OCI-LY1 (cell line): ENCODE data around the gene PGA3.
"Not testable (repeated sequence)": the region's sequence is repeated elsewhere in the genome, so short reads cannot be mapped to it uniquely, and the experiment has no call there.

Experiments used
- H2AFZ ChIP-seq: fragments of 200-600 bp; sonication (generic), shearing (Covaris generic); 2 replicates; pipeline ENCODE4 v1.6.0; 2014; ENCODE audit warnings: antibody characterized with exemption, mild to moderate bottlenecking, low read length
- H3F3A ChIP-seq: fragments of 200-600 bp; sonication (generic), shearing (Covaris generic); 2 replicates; pipeline ENCODE4 v1.6.0; 2014; ENCODE audit warnings: mild to moderate bottlenecking, antibody characterized with exemption, low read length, moderate library complexity; ENCODE audit not compliant: insufficient read depth
- H3K27ac ChIP-seq: fragments of 200-600 bp; sonication (generic); 2 replicates; pipeline ENCODE4 v1.5.1; 2014; ENCODE audit warnings: low read length, mixed run types, mild to moderate bottlenecking, low read depth; ENCODE audit not compliant: poor library complexity, severe bottlenecking
- H3K27me3 ChIP-seq: fragments of 200-600 bp; sonication (generic); 2 replicates; pipeline ENCODE4 v1.6.0; 2014; ENCODE audit warnings: antibody characterized with exemption, mild to moderate bottlenecking, low read length, moderate library complexity; ENCODE audit not compliant: insufficient read depth
- H3K36me3 ChIP-seq: fragments of 200-600 bp; sonication (generic); 2 replicates; pipeline ENCODE4 v1.6.1; 2014; ENCODE audit warnings: mild to moderate bottlenecking, antibody characterized with exemption, low read length, moderate library complexity, mixed read lengths; ENCODE audit not compliant: insufficient read depth
- H3K4me1 ChIP-seq: fragments of 200-600 bp; sonication (generic); 2 replicates; pipeline ENCODE4 v1.5.1; 2014; ENCODE audit warnings: mild to moderate bottlenecking, low read length, moderate library complexity; ENCODE audit not compliant: insufficient read depth, severe bottlenecking
- H3K4me2 ChIP-seq: fragments of 200-600 bp; sonication (generic), shearing (Covaris generic); 2 replicates; pipeline ENCODE4 v1.6.1; 2014; ENCODE audit warnings: low read length
- H3K4me3 ChIP-seq: fragments of 200-600 bp; sonication (generic); 2 replicates; pipeline ENCODE4 v1.5.1; 2014; ENCODE audit warnings: low read length, low read depth, mild to moderate bottlenecking, mixed read lengths; ENCODE audit not compliant: poor library complexity, severe bottlenecking
- H3K79me2 ChIP-seq: fragments of 200-600 bp; shearing (Covaris generic); 2 replicates; pipeline ENCODE4 v1.6.1; 2016; ENCODE audit warnings: mixed run types, low read length, mixed read lengths; ENCODE audit not compliant: insufficient read depth
- H3K9ac ChIP-seq: fragments of 200-600 bp; sonication (generic), shearing (Covaris generic); 2 replicates; pipeline ENCODE4 v1.6.1; 2014; ENCODE audit warnings: mild to moderate bottlenecking, low read length, mixed read lengths
- H3K9me2 ChIP-seq: fragments of 200-600 bp; sonication (generic), shearing (Covaris generic); 2 replicates; pipeline ENCODE4 v1.6.1; 2014; ENCODE audit warnings: low read depth, mild to moderate bottlenecking, low read length, mixed read lengths
- H3K9me3 ChIP-seq: fragments of 200-600 bp; shearing (Covaris generic); 2 replicates; pipeline ENCODE4 v1.6.1; 2014; ENCODE audit warnings: low read length, mixed read lengths
- H4K20me1 ChIP-seq: fragments of 200-600 bp; sonication (generic), shearing (Covaris generic); 2 replicates; pipeline ENCODE4 v1.6.0; 2016; ENCODE audit warnings: mild to moderate bottlenecking, low read length; ENCODE audit not compliant: insufficient read depth
- CTCF ChIP-seq: fragments of 200-600 bp; sonication (generic), shearing (Covaris generic); IDR thresholded peaks from 2 replicates; pipeline ENCODE4 v1.5.1; 2017; ENCODE audit warnings: mild to moderate bottlenecking, antibody characterized with exemption, low read length, moderate library complexity, mixed read lengths
- EZH2 ChIP-seq: fragments of 200-600 bp; sonication (generic), shearing (Covaris generic); IDR thresholded peaks from 2 replicates; pipeline ENCODE4 v1.8.0; 2017; ENCODE audit warnings: borderline replicate concordance, mixed run types, mild to moderate bottlenecking, antibody characterized with exemption, low read length, moderate library complexity, mixed read lengths

Gene PGA3

GRCh38 chr11:61198361-61198760, 5.0 kb upstream of the PGA3 start:
- H4K20me1 ChIP-seq = no peaks in the 10 kb centered on the region
- H2AFZ ChIP-seq = no peak overlapping the region
- peaks cover 7% of the 10 kb centered on the region; the same call in 1 of the 2 replicates for H3K27me3 ChIP-seq
- H3K4me1 ChIP-seq = peaks cover 7% of the 10 kb centered on the region
- H3K4me3 ChIP-seq = no peak overlapping the region
- no peaks in the 10 kb centered on the region for H3K79me2 ChIP-seq
- no peak overlapping the region for H3K27ac ChIP-seq
- H3K9ac ChIP-seq = no peak overlapping the region
- H3K4me2 ChIP-seq = no peak overlapping the region
- H3K9me2 ChIP-seq = no peaks in the 10 kb centered on the region
- H3K36me3 ChIP-seq = no peaks in the 10 kb centered on the region; the same call in 1 of the 2 replicates
- H3F3A ChIP-seq = no peaks in the 10 kb centered on the region
- H3K9me3 ChIP-seq = peaks cover 4% of the 10 kb centered on the region; the same call in 1 of the 2 replicates
- no peak for TF ChIP-seq EZH2
- TF ChIP-seq CTCF = no peak

GRCh38 chr11:61198948-61199523, 4.3 kb upstream of the PGA3 start:
- TF ChIP-seq CTCF (no peak), EZH2 (no peak)
- peaks cover 7% of the 10 kb centered on the region; the same call in 1 of the 2 replicates for H3K27me3 ChIP-seq

GRCh38 chr11:61201476-61201875, 1.8 kb upstream of the PGA3 start:
- Histone ChIP-seq H3K4me3 (no peak overlapping the region), H4K20me1 (no peaks in the 10 kb centered on the region), H3K36me3 (no peaks in the 10 kb centered on the region; the same call in 1 of the 2 replicates), H3K9ac (no peak overlapping the region), H3K9me3 (peaks cover 4% of the 10 kb centered on the region; the same call in 1 of the 2 replicates), H3K79me2 (no peaks in the 10 kb centered on the region), H3F3A (no peaks in the 10 kb centered on the region), H3K4me1 (peaks cover 7% of the 10 kb centered on the region), H2AFZ (no peak overlapping the region), H3K4me2 (peak overlapping the region; percentile 34; the same call in 1 of the 2 replicates), H3K9me2 (no peaks in the 10 kb centered on the region), H3K27ac (no peak overlapping the region), H3K27me3 (peaks cover 3% of the 10 kb centered on the region; the same call in 1 of the 2 replicates)
- no peak for TF ChIP-seq CTCF
- TF ChIP-seq EZH2 = no peak

More at GRCh38 chr11:61198948-61199523, 4.3 kb upstream of the PGA3 start:
- Histone ChIP-seq H3K4me3 (no peak overlapping the region), H3K79me2 (no peaks in the 10 kb centered on the region), H3K9me3 (peaks cover 4% of the 10 kb centered on the region; the same call in 1 of the 2 replicates), H3K4me1 (peaks cover 7% of the 10 kb centered on the region), H4K20me1 (no peaks in the 10 kb centered on the region), H3K9me2 (no peaks in the 10 kb centered on the region), H3F3A (no peaks in the 10 kb centered on the region), H3K27ac (no peak overlapping the region), H2AFZ (no peak overlapping the region), H3K9ac (no peak overlapping the region), H3K4me2 (no peak overlapping the region), H3K36me3 (no peaks in the 10 kb centered on the region; the same call in 1 of the 2 replicates)

- not testable (repeated sequence) for H3K27ac ChIP-seq, H3K4me2 ChIP-seq
Measured at GRCh38 chr11:61203873-61204272, 558 bp downstream of the PGA3 start.

GRCh38 chr11:61204502-61205059, 1.3 kb downstream of the PGA3 start:
- H3K4me2 ChIP-seq, H2AFZ ChIP-seq, H3K4me1 ChIP-seq: not testable (repeated sequence)

More at GRCh38 chr11:61203873-61204272, 558 bp downstream of the PGA3 start:
- not testable (repeated sequence) for H3K79me2 ChIP-seq, H3F3A ChIP-seq, H3K9me3 ChIP-seq, H3K4me1 ChIP-seq, H3K9ac ChIP-seq, H2AFZ ChIP-seq, H3K36me3 ChIP-seq, H4K20me1 ChIP-seq, H3K27me3 ChIP-seq, H3K4me3 ChIP-seq, H3K9me2 ChIP-seq

More at GRCh38 chr11:61204502-61205059, 1.3 kb downstream of the PGA3 start:
- H3K27me3 ChIP-seq, H3K9me3 ChIP-seq, H3K36me3 ChIP-seq, H3K79me2 ChIP-seq, H3F3A ChIP-seq, H3K9me2 ChIP-seq, H3K27ac ChIP-seq, H4K20me1 ChIP-seq, H3K4me3 ChIP-seq, H3K9ac ChIP-seq: not testable (repeated sequence)
